Ishikawa (cell line): ENCODE measurements around the gene DCAF6.

Experiments
- CEBPB ChIP-seq: IDR thresholded peaks from 2 replicates; pipeline ENCODE4 v1.6.1; 2012
- CREB1 ChIP-seq: IDR thresholded peaks from 2 replicates; pipeline ENCODE4 v1.6.1; 2012; ENCODE audit warnings: low read depth
- EGR1 ChIP-seq: IDR thresholded peaks from 2 replicates; pipeline ENCODE4 v1.6.1; 2012
- EP300 ChIP-seq: IDR thresholded peaks from 2 replicates; pipeline ENCODE4 v1.6.1; 2012; ENCODE audit warnings: borderline replicate concordance
- FOXM1 ChIP-seq: IDR thresholded peaks from 2 replicates; pipeline ENCODE4 v1.6.1; 2012; ENCODE audit warnings: low read depth, borderline replicate concordance
- NFIC ChIP-seq: IDR thresholded peaks from 2 replicates; pipeline ENCODE4 v1.6.1; 2012
- RAD21 ChIP-seq: IDR thresholded peaks from 2 replicates; pipeline ENCODE4 v1.6.1; 2012; ENCODE audit warnings: low read depth
- TAF1 ChIP-seq: IDR thresholded peaks from 2 replicates; pipeline ENCODE4 v1.6.1; 2012; ENCODE audit warnings: low read depth, mild to moderate bottlenecking
- TCF12 ChIP-seq: IDR thresholded peaks from 2 replicates; pipeline ENCODE4 v1.6.1; 2012; ENCODE audit warnings: low read depth
- TEAD4 ChIP-seq: IDR thresholded peaks from 2 replicates; pipeline ENCODE4 v1.6.1; 2012
- YY1 ChIP-seq: IDR thresholded peaks from 2 replicates; pipeline ENCODE4 v1.6.1; 2012; ENCODE audit warnings: low read depth
- ZBTB7A ChIP-seq: IDR thresholded peaks from 2 replicates; pipeline ENCODE4 v1.6.1; 2012; ENCODE audit warnings: low read depth
- TF ChIP-seq, protein P1 (sequence below): IDR thresholded peaks from 2 replicates; pipeline ENCODE4 v1.6.1; 2012
- TF ChIP-seq, protein P2 (sequence below): IDR thresholded peaks from 2 replicates; pipeline ENCODE4 v1.6.1; 2012; ENCODE audit warnings: low read depth, mild to moderate bottlenecking
- TF ChIP-seq, protein P3 (sequence below): IDR thresholded peaks from 2 replicates; pipeline ENCODE4 v1.6.1; 2012

The DCAF6 gene

DNA sequence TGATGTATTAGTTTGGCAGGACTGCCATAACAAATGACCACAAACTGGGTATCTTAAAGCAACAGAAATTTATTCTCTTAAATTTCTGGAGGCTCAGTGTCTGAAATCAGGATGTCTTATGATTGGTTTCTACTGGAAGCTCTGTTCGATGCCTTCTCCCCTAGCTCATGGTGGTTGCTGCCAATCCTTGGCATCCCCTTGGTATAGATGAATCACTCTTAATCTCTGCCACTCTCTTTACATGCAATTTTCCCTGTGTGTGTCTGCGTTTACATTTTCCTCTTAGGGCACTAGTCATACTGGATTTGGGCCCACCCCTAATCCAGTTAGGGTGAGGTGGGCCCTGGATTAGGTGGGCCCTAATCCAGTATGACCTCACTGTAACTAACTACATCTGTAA, 55.1 kb downstream of the DCAF6 start:
- TF ChIP-seq FOXM1, result no peak
- no peak for TF ChIP-seq TCF12
- no peak for TF ChIP-seq CREB1
- TF ChIP-seq, protein P1, sequence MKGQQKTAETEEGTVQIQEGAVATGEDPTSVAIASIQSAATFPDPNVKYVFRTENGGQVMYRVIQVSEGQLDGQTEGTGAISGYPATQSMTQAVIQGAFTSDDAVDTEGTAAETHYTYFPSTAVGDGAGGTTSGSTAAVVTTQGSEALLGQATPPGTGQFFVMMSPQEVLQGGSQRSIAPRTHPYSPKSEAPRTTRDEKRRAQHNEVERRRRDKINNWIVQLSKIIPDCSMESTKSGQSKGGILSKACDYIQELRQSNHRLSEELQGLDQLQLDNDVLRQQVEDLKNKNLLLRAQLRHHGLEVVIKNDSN, result no peak
- TF ChIP-seq YY1, result no peak
- TF ChIP-seq EGR1, result no peak
- TF ChIP-seq CEBPB, result no peak
- TF ChIP-seq EP300, result no peak
- no peak for TF ChIP-seq NFIC
- TF ChIP-seq TEAD4, result no peak
- no peak for TF ChIP-seq TAF1
- TF ChIP-seq, protein P2, sequence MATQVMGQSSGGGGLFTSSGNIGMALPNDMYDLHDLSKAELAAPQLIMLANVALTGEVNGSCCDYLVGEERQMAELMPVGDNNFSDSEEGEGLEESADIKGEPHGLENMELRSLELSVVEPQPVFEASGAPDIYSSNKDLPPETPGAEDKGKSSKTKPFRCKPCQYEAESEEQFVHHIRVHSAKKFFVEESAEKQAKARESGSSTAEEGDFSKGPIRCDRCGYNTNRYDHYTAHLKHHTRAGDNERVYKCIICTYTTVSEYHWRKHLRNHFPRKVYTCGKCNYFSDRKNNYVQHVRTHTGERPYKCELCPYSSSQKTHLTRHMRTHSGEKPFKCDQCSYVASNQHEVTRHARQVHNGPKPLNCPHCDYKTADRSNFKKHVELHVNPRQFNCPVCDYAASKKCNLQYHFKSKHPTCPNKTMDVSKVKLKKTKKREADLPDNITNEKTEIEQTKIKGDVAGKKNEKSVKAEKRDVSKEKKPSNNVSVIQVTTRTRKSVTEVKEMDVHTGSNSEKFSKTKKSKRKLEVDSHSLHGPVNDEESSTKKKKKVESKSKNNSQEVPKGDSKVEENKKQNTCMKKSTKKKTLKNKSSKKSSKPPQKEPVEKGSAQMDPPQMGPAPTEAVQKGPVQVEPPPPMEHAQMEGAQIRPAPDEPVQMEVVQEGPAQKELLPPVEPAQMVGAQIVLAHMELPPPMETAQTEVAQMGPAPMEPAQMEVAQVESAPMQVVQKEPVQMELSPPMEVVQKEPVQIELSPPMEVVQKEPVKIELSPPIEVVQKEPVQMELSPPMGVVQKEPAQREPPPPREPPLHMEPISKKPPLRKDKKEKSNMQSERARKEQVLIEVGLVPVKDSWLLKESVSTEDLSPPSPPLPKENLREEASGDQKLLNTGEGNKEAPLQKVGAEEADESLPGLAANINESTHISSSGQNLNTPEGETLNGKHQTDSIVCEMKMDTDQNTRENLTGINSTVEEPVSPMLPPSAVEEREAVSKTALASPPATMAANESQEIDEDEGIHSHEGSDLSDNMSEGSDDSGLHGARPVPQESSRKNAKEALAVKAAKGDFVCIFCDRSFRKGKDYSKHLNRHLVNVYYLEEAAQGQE, result no peak
- TF ChIP-seq, protein P3, sequence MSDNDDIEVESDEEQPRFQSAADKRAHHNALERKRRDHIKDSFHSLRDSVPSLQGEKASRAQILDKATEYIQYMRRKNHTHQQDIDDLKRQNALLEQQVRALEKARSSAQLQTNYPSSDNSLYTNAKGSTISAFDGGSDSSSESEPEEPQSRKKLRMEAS, result no peak
- no peak for TF ChIP-seq RAD21
- TF ChIP-seq ZBTB7A, result no peak

DNA sequence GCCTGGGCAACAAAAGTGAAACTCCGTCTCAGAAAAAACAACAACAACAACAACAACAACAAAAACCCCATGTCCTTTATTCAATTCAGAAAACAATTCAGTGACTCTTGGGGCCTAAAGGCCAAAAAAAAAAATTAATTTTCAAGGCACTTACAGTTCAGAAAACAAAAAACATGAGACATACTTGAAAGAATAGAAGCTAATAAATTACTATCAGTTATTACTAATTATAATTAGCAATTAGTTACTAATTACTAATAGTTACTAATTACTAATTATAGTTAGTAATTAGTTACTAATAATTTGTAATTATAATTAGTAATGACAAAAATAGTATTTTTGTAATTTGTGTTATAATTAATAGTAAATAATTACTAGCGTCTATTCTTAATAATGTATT, 57.2 kb downstream of the DCAF6 start:
- TF ChIP-seq TAF1 (no peak), EGR1 (no peak), FOXM1 (no peak), TCF12 (no peak), NFIC (no peak), EP300 (no peak), TEAD4 (no peak), ZBTB7A (no peak), CEBPB (no peak), RAD21 (no peak), YY1 (no peak), CREB1 (no peak)
- TF ChIP-seq, protein P1, result no peak
- TF ChIP-seq, protein P3, result no peak
- TF ChIP-seq, protein P2, result no peak

DNA sequence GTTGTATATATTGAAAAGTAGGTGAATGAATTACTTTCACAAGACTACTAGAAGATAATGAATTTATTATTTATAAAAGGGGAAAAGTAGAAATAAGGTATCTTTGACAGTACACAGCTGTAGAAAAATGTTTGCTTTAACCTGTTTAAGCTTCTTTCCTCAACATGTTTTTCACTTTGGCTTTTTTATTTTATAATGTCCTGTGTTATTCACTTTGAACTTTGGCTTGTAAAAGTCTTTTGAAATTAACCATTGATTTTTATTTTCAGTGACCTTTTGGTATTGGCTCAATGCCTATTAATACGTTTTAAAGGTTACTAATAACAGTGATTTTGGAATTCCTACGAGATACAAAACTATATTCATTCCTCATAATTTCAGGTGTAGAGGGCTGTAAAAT, 58.1 kb downstream of the DCAF6 start:
- TF ChIP-seq ZBTB7A (no peak), TCF12 (no peak), TEAD4 (no peak), CEBPB (no peak), EGR1 (no peak), EP300 (no peak), TAF1 (no peak), RAD21 (no peak), FOXM1 (no peak), NFIC (no peak), YY1 (no peak), CREB1 (no peak)
- TF ChIP-seq, protein P3, result no peak
- TF ChIP-seq, protein P2, result no peak
- TF ChIP-seq, protein P1, result no peak

DNA sequence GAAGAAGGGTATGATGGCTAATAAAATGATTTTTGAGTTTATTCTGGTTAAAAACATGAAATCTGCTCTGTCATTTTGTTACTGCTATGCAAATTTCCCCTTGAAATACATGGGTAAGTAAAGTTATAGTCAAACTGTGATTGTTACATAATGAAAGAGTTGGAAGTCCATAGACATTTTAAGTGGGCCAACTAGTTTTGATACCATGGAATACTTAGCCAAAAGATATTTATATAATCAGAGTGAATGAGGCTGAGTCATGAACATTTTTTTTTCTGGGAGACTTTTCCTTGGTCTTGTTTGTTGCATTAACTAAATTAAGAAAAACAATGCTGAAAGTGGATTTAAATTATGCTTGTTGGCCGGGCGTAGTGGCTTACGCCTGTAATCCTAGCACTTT, 58.6 kb downstream of the DCAF6 start:
- TF ChIP-seq NFIC, result no peak
- no peak for TF ChIP-seq TCF12
- TF ChIP-seq, protein P2, result no peak
- no peak for TF ChIP-seq CEBPB
- TF ChIP-seq EGR1, result no peak
- no peak for TF ChIP-seq FOXM1
- TF ChIP-seq YY1, result no peak
- TF ChIP-seq TEAD4, result no peak
- TF ChIP-seq EP300, result no peak
- no peak for TF ChIP-seq TAF1
- no peak for TF ChIP-seq ZBTB7A
- TF ChIP-seq, protein P1, result no peak
- no peak for TF ChIP-seq RAD21
- no peak for TF ChIP-seq CREB1
- TF ChIP-seq, protein P3, result no peak
